GM18519 (cell line): Measurements from ENCODE around the gene GABRQ.

Experiments
- ATAC-seq: cut with Tn5 transposase; IDR thresholded peaks from one replicate; pipeline ENCODE4 v1.9.1; 2021; ENCODE audit warnings: mild to moderate bottlenecking, moderate library complexity; ENCODE audit not compliant: unreplicated experiment, low FRiP score

Gene GABRQ

DNA sequence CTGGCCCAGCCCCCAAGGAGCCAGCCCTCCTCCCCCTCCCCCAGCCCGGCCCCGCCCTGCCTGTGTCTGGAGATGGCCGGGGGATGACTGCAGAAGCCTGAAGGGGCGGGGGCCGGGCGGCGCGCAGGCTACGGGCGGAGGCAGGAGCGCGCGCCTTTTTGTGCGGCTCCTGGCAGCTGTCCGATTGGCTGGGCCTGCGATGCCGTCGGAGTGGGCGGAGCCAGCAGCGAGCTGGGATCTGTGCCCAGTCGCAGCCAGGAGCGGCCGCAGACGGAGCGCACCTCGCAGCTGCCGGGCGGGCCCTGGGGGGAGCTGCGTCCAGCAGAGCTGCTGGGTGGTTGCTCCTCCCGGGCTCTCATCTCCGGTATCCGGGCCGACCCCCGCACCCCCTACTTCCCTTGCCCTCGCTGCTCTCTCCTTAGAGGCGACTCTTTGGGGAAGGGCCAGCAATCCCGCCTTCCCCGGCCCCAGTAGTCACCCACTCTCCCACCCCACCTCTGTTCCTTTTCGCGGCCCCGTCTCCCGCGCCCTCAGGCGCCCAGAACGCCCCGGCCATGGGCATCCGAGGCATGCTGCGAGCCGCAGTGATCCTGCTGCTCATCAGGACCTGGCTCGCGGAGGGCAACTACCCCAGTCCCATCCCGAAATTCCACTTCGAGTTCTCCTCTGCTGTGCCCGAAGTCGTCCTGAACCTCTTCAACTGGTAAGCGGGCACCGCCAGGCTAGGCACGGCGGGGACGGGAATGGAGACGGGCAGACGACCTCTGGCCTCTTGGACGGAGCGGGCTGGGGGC, at the start of gene GABRQ:
TSS of gene GABRQ (plus strand) at position 247 of the 794 bp plus-strand sequence. CDS start at position 555, 308 bp downstream.
- no peak for ATAC-seq

GRCh38 chrX:152588206-152588605, 49.5 kb upstream of the GABRQ start:
- ATAC-seq: no peak

DNA sequence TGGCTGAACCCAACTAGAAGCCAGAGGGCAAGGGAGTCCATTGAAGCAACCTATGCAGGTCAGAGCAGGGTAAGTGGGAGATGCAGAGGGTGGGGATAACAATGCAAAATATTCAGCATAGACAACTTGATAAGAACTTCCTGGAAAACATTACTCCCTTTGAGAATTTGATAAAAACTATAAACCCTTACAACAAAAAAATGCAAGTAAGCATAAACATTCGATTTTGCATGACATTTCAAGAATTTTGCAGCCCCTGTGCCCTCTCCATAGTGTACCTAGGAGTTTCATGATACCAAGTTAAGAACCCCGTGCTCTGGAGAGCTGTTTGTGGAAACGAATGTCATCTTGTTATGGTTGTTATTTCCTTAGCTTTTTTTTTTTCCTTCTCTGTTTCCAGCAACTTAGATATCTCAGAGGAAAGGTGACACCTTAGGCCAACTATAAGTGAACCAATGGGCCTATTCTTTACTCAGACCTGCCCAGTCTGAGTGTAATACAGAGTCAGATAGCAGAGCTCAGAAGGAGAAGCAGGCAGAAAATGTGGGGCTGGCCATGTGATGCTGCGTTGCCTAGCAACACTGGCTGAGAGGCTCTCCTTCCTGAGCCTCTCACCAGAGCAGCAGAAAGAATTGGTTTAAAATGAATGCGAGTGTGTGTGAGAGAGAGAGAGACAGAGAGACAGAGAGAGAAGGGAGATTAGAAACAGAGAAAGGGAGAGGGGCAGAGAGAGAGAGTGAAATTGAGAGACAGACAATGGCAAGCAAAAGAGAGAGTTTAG, 36.7 kb upstream of the GABRQ start:
- ATAC-seq: no peak

GRCh38 chrX:152601848-152602616, 35.7 kb upstream of the GABRQ start:
- ATAC-seq: no peak

- ATAC-seq: no peak
These were observed 22.9 kb upstream of the GABRQ start for GRCh38 chrX:152614791-152615190.

DNA sequence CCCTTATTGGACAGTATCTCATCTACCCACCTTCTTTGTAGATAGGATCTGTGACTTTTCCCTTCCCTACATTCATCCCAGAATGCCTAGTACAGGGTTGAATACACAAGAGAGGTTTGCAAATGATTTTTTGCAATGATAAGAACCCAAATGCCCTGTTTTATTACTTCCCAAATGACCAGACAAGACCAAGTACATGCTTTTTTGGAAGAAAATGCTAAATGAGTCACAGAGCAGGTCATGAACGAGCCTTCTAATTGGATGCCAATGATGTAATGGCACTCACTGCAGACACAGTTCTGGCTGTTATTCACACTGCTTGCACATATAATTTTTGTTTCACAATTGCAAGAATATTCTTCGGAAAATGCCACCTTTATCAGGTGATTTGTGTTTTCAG, 17.8 kb upstream of the GABRQ start:
- ATAC-seq: no peak

GRCh38 chrX:152632445-152633097, 5.1 kb upstream of the GABRQ start:
- ATAC-seq: no peak

DNA sequence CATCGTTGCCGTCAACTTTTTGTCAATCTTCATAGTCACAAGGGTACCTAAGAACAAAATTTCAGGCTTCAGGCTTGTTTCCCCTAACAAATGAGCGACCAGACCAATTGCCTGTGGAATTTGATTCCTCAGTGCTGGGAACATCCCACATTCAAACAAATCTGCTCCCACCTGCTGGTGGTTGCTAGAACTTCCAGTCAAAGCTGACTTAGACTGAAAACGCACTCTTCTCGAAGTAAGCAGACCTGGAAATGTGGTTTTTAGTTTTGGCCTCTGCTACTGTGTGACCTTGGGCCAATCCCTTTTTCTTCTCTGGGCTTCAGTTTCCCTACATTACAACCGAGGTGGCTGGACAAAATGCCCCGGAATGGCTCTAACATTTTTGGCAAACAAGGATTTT, 1.8 kb upstream of the GABRQ start:
- ATAC-seq: no peak

DNA sequence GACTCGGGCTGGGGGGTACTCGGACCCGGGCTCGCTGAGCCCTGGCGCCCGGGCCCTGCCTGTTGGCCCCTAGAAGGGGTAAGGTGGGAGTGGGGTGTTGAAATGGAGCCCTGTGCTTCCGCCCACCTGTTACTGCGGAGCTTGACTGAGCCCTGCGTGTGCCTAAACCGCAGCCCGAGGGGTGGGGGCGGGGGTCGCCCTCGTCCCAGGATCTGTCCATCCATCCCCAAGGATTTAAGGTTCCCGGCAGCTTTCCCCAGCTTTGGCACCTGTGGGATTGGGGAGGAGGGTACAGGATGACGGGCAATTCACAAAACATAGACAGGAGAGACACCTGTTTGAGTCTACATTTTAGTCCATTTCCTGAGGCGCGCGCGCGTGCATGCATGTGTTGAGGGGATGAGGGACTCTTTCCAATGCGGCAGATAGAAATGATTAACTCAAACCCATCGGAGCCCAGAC, 779 bp downstream of the GABRQ start:
- no peak for ATAC-seq

- no peak for ATAC-seq
These were observed 1.7 kb downstream of the GABRQ start for GRCh38 chrX:152639426-152639825.

DNA sequence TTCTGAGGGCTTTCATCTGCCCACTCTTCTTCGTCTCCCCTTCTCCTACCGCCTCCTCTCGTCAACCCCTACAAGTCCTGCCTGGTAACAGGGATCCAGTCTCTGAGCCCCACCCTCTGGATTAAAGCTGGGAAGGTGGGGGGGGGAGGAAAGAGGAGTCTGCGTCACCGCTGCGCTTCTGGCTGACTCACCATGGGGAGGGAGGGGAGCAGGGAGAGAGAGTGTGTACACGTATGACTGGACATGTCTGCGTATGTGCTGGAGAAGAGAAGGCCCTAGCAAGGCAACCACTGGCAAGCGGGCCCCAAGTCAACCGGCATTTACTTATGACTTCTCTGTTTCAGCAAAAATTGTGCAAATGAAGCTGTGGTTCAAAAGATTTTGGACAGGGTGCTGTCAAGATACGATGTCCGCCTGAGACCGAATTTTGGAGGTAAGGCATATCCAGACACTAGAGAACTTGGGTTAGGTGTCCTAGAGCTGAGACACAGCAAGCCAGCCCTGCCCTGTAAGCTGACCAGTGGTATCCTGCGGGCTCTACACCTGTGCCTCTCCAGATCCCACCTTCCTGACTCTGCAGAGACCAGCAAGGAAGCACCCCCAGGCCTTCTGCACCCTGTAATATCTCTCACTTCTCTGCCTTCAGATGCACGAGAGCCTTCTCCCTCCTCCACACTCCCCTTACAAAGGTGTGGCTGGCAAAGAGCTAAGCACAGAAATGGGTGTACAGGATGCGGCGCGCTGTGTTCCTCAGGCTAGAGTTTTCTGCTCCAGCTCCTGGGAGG, 2.5 kb downstream of the GABRQ start:
- no peak for ATAC-seq

DNA sequence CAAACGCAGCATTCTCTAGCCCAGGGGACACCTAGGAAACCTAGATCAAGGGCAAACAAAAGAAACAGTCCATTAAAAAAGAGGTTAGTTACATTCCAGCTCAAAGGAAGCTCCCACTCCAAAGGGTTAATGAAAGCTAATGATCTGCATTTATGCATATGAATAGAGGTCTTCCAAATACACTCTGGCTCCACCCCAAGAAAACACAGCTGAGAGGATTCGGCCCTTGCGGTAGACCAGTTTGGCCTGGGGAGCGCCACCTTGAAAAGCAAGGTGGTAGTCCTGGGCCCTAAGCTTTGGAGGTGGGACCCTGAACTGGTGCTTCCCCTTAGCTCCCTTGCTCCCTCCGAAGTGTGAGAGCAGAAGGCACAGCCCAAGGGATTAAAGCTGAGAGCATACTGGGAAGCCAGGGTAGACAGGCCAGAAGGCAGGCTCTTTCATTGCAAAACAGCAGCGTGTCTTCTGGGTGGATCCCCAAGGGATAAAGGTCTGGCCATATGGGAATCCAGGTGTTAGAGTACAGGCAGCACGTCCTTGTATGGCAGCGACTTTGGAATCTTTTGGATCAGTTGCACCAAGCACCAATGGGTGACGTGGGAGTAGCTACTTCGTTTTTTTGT, 3.7 kb downstream of the GABRQ start:
- no peak for ATAC-seq

- no peak for ATAC-seq
These were observed 4.3 kb downstream of the GABRQ start for GRCh38 chrX:152641996-152642395.

DNA sequence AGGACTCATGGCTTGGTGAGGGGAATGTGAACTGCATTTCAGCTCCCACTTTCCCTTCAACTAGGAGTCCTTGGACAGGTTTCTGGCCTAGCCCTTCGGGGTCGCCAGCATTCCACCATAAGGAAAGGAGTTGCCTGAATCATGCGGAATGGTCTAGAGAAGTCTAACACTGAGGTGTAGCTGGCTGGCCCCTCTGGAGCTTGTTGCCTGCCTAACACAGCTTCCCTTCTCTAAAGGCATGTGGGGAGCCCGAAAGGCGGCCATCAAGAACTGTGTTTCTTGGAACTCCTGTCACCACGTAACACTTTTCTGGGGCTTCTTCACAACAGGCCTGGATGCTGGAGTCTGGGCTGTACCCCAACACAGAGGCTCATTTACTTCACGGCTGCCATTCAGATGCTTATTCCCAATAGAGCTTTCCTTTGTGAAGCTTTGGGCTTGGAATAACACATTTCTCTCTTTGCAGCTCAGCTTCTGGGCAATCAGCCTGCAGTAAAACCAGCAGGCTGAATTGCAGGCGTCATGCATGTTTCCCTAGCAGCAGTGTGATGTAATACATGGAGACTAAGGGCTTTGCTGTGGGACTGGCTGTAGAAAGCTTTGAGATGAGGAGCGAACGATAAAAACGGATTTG, 5.4 kb downstream of the GABRQ start:
- no peak for ATAC-seq

- ATAC-seq: no peak
These were observed 9.3 kb downstream of the GABRQ start for GRCh38 chrX:152646961-152647360.

DNA sequence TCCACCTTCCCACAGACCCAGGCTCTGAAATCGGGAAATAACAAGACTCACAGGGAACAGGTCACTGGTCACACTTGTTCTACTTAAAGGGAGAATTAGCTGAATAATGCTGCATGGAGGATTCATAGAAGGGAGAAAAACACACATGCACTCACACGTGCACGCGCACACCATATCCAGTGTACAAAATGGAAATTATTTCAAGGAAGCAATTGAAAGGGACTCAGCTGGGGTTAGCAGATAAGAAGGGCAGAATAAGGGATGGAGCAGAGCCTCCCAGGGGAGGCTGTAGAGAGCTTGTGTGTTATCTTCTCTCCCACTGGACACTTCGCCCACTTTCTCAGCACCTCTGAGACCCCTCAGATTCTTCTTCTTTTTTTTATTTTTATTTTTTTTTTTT, 10.3 kb downstream of the GABRQ start:
- no peak for ATAC-seq

DNA sequence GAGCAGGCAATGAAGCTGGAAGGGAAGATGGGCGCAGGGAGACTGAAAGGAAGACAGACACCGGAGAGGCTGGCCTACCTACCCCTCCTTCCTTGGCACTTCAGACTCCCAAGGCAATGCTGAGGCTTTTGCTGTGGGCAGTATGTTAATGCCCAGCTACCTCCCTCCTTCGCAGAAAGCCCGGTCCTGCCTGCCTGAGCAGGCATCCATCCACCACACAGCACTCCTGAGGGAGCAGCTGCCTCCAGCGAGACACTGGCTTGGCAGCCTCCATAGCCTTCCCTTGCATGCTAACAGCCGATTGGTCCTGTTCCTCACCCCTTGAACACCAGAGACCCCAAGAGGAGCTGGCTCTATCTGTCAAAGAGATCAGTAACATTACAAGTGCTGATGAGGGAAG, 14.4 kb downstream of the GABRQ start:
- no peak for ATAC-seq

DNA sequence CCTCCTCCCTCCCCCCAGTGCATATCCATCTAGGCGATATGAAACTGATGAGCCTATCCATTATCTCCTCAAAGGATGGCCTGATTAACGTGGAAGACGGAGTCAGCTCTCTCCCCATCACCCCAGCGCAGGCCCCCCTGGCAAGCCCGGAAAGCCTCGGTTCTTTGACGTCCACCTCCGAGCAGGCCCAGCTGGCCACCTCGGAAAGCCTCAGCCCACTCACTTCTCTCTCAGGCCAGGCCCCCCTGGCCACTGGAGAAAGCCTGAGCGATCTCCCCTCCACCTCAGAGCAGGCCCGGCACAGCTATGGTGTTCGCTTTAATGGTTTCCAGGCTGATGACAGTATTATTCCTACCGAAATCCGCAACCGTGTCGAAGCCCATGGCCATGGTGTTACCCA, 14.8 kb downstream of the GABRQ start:
- ATAC-seq: no peak

GRCh38 chrX:152656087-152656486, 18.4 kb downstream of the GABRQ start:
- no peak for ATAC-seq
